NCI-H748 (cell line): Measurements from ENCODE around the gene OR51I2.

Experiments
- DNase-seq: peaks from one replicate; lab custom pipeline; 2025; ENCODE audit not compliant: unreplicated experiment; lab: John Stamatoyannopoulos, UW

Gene OR51I2

GRCh38 chr11:5505363-5506048, 56.4 kb downstream of the OR51I2 start:
- no peak for DNase-seq
